Effector memory CD4-positive, alpha-beta T cell (primary cell): ENCODE measurements around the gene GRID2.

Source experiments
- DNase-seq, 3 donors: peaks; one replicate each; pipeline ENCODE4 v3.0.0-alpha.2; 2020
- H3K27ac ChIP-seq: 2 replicates; pipeline ENCODE4 v1.7.0; 2013; ENCODE audit warnings: mild to moderate bottlenecking, low read length, moderate library complexity; ENCODE audit not compliant: insufficient read depth, poor library complexity, severe bottlenecking
- H3K27me3 ChIP-seq: replicated peaks from 2 replicates; pipeline ENCODE4 v1.7.0; 2013; ENCODE audit warnings: mild to moderate bottlenecking, low read length; ENCODE audit not compliant: insufficient read depth, control insufficient read depth, poor library complexity, severe bottlenecking
- H3K36me3 ChIP-seq: 2 replicates; pipeline ENCODE4 v1.7.0; 2013; ENCODE audit warnings: mild to moderate bottlenecking, low read length, moderate library complexity; ENCODE audit not compliant: control insufficient read depth, insufficient read depth
- H3K4me1 ChIP-seq: 2 replicates; pipeline ENCODE4 v1.7.0; 2013; ENCODE audit warnings: low read length, mild to moderate bottlenecking; ENCODE audit not compliant: control insufficient read depth, insufficient read depth, poor library complexity, severe bottlenecking
- H3K4me3 ChIP-seq: 2 replicates; pipeline ENCODE4 v1.7.0; 2013; ENCODE audit warnings: low read length, low read depth, mild to moderate bottlenecking; ENCODE audit not compliant: insufficient read depth, poor library complexity, severe bottlenecking
- H3K9me3 ChIP-seq: 2 replicates; pipeline ENCODE4 v1.7.0; 2013; ENCODE audit warnings: mild to moderate bottlenecking, low read length, moderate library complexity; ENCODE audit not compliant: control insufficient read depth

GRID2 gene

GRCh38 chr4:92825256-92825655 is 521.5 kb downstream of the GRID2 start:
- Histone ChIP-seq H3K4me3 (no peak overlapping the region), H3K4me1 (no peaks in the 10 kb centered on the region), H3K36me3 (no peaks in the 10 kb centered on the region), H3K27ac (no peak overlapping the region), H3K27me3 (no peaks in the 10 kb centered on the region), H3K9me3 (no peaks in the 10 kb centered on the region)
- no peak for DNase-seq

GRCh38 chr4:92825791-92826190 is 522.0 kb downstream of the GRID2 start:
- H3K27me3 ChIP-seq = no peaks in the 10 kb centered on the region

GRCh38 chr4:92830771-92831170 is 527.0 kb downstream of the GRID2 start:
- Histone ChIP-seq H3K4me1 (no peaks in the 10 kb centered on the region), H3K4me3 (no peak overlapping the region), H3K27me3 (no peaks in the 10 kb centered on the region), H3K9me3 (no peaks in the 10 kb centered on the region), H3K27ac (no peak overlapping the region), H3K36me3 (no peaks in the 10 kb centered on the region)
- no peak for DNase-seq

More at GRCh38 chr4:92825791-92826190, 522.0 kb downstream of the GRID2 start:
- Histone ChIP-seq H3K36me3 (no peaks in the 10 kb centered on the region), H3K27ac (no peak overlapping the region), H3K9me3 (no peaks in the 10 kb centered on the region), H3K4me3 (no peak overlapping the region), H3K4me1 (no peaks in the 10 kb centered on the region)
- no peak for DNase-seq

GRCh38 chr4:92840880-92841279 is 537.1 kb downstream of the GRID2 start:
- no peak overlapping the region for H3K4me3 ChIP-seq
- H3K36me3 ChIP-seq = no peaks in the 10 kb centered on the region
- H3K27ac ChIP-seq = no peak overlapping the region
- no peaks in the 10 kb centered on the region for H3K9me3 ChIP-seq
- H3K4me1 ChIP-seq = no peaks in the 10 kb centered on the region
- no peaks in the 10 kb centered on the region for H3K27me3 ChIP-seq
- DNase-seq = no peak

- H3K4me3 ChIP-seq = no peak overlapping the region
- no peak for DNase-seq
- no peaks in the 10 kb centered on the region for H3K4me1 ChIP-seq
- H3K27me3 ChIP-seq = no peaks in the 10 kb centered on the region
- H3K27ac ChIP-seq = no peak overlapping the region
- no peaks in the 10 kb centered on the region for H3K36me3 ChIP-seq
- peaks cover 3% of the 10 kb centered on the region for H3K9me3 ChIP-seq
Observed at GRCh38 chr4:92843784-92844183, 540.0 kb downstream of the GRID2 start.

GRCh38 chr4:92847026-92847425 is 543.3 kb downstream of the GRID2 start:
- Histone ChIP-seq H3K4me1 (no peaks in the 10 kb centered on the region), H3K36me3 (no peaks in the 10 kb centered on the region), H3K4me3 (no peak overlapping the region), H3K9me3 (peaks cover 3% of the 10 kb centered on the region), H3K27ac (no peak overlapping the region), H3K27me3 (no peaks in the 10 kb centered on the region)
- no peak for DNase-seq

GRCh38 chr4:92862509-92862908 is 558.7 kb downstream of the GRID2 start:
- no peak overlapping the region for H3K27ac ChIP-seq
- no peak overlapping the region for H3K4me3 ChIP-seq
- H3K27me3 ChIP-seq = no peaks in the 10 kb centered on the region
- DNase-seq = no peak
- no peaks in the 10 kb centered on the region for H3K36me3 ChIP-seq
- H3K9me3 ChIP-seq = no peaks in the 10 kb centered on the region
- no peaks in the 10 kb centered on the region for H3K4me1 ChIP-seq

- H3K27me3 ChIP-seq = no peaks in the 10 kb centered on the region
- no peak for DNase-seq
- no peak overlapping the region for H3K4me3 ChIP-seq
- no peaks in the 10 kb centered on the region for H3K9me3 ChIP-seq
- no peaks in the 10 kb centered on the region for H3K4me1 ChIP-seq
- H3K36me3 ChIP-seq = no peaks in the 10 kb centered on the region
- no peak overlapping the region for H3K27ac ChIP-seq
Observed at GRCh38 chr4:92864096-92864495, 560.3 kb downstream of the GRID2 start.

GRCh38 chr4:92872604-92873003 is 568.8 kb downstream of the GRID2 start:
- Histone ChIP-seq H3K9me3 (no peaks in the 10 kb centered on the region), H3K4me1 (no peaks in the 10 kb centered on the region), H3K36me3 (no peaks in the 10 kb centered on the region), H3K27ac (no peak overlapping the region), H3K4me3 (no peak overlapping the region), H3K27me3 (no peaks in the 10 kb centered on the region)
- no peak for DNase-seq

- Histone ChIP-seq H3K9me3 (no peaks in the 10 kb centered on the region), H3K27ac (no peak overlapping the region), H3K36me3 (no peaks in the 10 kb centered on the region), H3K27me3 (no peaks in the 10 kb centered on the region), H3K4me1 (no peaks in the 10 kb centered on the region), H3K4me3 (no peak overlapping the region)
- no peak for DNase-seq
Observed at GRCh38 chr4:92885632-92886031, 581.9 kb downstream of the GRID2 start.

- no peak overlapping the region for H3K27ac ChIP-seq
- no peaks in the 10 kb centered on the region for H3K9me3 ChIP-seq
- no peaks in the 10 kb centered on the region for H3K27me3 ChIP-seq
- no peak for DNase-seq
- no peak overlapping the region for H3K4me3 ChIP-seq
- no peaks in the 10 kb centered on the region for H3K4me1 ChIP-seq
- H3K36me3 ChIP-seq = no peaks in the 10 kb centered on the region
Observed at GRCh38 chr4:92952426-92952825, 648.7 kb downstream of the GRID2 start.
